ENCODE data around the gene BNC2.

BNC2 gene

GRCh38 chr9:16387382-16387781, 483.1 kb downstream of the BNC2 start:
- no peak overlapping the region for H3K4me3 ChIP-seq (replicated peaks in 1 of 2; ENCODE audit: low read depth in 2 of 2, low read length in 2 of 2)
- TF ChIP-seq CTCF (IDR thresholded peaks at IDR 0.05; ENCODE audit: low read depth, low read length) = no peak
- DNase-seq (ENCODE audit: low read depth in 2 of 2) = peak; percentile 17 to 63

GRCh38 chr9:16386827-16387077, 483.7 kb downstream of the BNC2 start:
- DNase-seq (ENCODE audit: low read depth in 2 of 2) = no peak
- H3K4me3 ChIP-seq (replicated peaks in 1 of 2; ENCODE audit: low read depth in 2 of 2, low read length in 2 of 2) = no peak overlapping the region
- no peak for TF ChIP-seq CTCF (IDR thresholded peaks at IDR 0.05; ENCODE audit: low read depth, low read length)

GRCh38 chr9:16386007-16386826, 484.3 kb downstream of the BNC2 start:
- peak; percentile 71 to 77 for DNase-seq (ENCODE audit: low read depth in 2 of 2)
- TF ChIP-seq CTCF (IDR thresholded peaks at IDR 0.05; ENCODE audit: low read depth, low read length) = no peak
- H3K4me3 ChIP-seq (replicated peaks in 1 of 2; ENCODE audit: low read depth in 2 of 2, low read length in 2 of 2) = no peak overlapping the region

GRCh38 chr9:16385590-16385989, 484.9 kb downstream of the BNC2 start:
- TF ChIP-seq CTCF (IDR thresholded peaks at IDR 0.05; ENCODE audit: low read depth, low read length) = no peak
- DNase-seq (ENCODE audit: low read depth in 2 of 2) = peak; percentile 65 to 89
- H3K4me3 ChIP-seq (replicated peaks in 1 of 2; ENCODE audit: low read depth in 2 of 2, low read length in 2 of 2) = no peak overlapping the region

- DNase-seq (ENCODE audit: low read depth in 2 of 2) = no peak
- H3K4me3 ChIP-seq (replicated peaks in 1 of 2; ENCODE audit: low read depth in 2 of 2, low read length in 2 of 2) = no peak overlapping the region
- no peak for TF ChIP-seq CTCF (IDR thresholded peaks at IDR 0.05; ENCODE audit: low read depth, low read length)
Measured at GRCh38 chr9:16384993-16385392, 485.5 kb downstream of the BNC2 start.

- no peak overlapping the region for H3K4me3 ChIP-seq (replicated peaks in 1 of 2; ENCODE audit: low read depth in 2 of 2, low read length in 2 of 2)
- no peak for TF ChIP-seq CTCF (IDR thresholded peaks at IDR 0.05; ENCODE audit: low read depth, low read length)
- no peak for DNase-seq (ENCODE audit: low read depth in 2 of 2)
Measured at GRCh38 chr9:16377311-16377710, 493.2 kb downstream of the BNC2 start.

GRCh38 chr9:16371306-16371705, 499.2 kb downstream of the BNC2 start:
- no peak for DNase-seq (ENCODE audit: low read depth in 2 of 2)
- no peak for TF ChIP-seq CTCF (IDR thresholded peaks at IDR 0.05; ENCODE audit: low read depth, low read length)
- no peak overlapping the region for H3K4me3 ChIP-seq (replicated peaks in 1 of 2; ENCODE audit: low read depth in 2 of 2, low read length in 2 of 2)
